HG02943 (cell line): ENCODE data around the gene FYTTD1.

Source experiments
- ATAC-seq: cut with Tn5 transposase; IDR thresholded peaks from one replicate; pipeline ENCODE4 v1.9.1; 2021; ENCODE audit warnings: mild to moderate bottlenecking, low read depth, moderate library complexity; ENCODE audit not compliant: unreplicated experiment

FYTTD1 gene

DNA sequence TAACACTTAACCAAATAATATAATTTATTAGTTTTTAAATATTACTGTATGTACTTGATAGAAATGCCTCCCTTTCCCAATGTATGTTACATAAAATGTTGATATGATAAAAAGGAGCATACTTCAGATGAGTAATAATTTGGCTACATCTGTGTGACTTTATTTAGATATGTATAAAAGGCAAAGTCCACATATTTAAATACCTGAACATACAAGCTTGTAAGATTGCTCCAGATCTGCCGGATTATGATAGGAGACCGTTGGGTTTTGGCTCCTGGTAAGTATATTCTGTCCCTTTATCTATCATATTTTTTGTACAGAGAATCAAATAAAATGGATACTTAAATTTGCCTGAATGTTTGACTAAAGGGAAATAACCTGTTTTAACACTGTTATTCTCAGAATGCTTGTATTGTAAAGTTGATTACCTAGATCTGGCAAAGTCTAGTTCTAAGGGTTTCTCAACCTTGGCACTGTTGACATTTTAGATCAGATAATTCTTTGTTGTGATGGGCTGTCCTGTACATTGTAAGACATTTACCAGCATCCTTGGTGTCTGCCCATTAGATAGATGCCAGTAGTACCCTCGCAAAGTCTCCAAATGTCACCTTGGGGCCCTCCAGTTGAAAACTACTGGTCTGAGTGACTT lies 79.8 kb downstream of the FYTTD1 start:
- no peak for ATAC-seq

DNA sequence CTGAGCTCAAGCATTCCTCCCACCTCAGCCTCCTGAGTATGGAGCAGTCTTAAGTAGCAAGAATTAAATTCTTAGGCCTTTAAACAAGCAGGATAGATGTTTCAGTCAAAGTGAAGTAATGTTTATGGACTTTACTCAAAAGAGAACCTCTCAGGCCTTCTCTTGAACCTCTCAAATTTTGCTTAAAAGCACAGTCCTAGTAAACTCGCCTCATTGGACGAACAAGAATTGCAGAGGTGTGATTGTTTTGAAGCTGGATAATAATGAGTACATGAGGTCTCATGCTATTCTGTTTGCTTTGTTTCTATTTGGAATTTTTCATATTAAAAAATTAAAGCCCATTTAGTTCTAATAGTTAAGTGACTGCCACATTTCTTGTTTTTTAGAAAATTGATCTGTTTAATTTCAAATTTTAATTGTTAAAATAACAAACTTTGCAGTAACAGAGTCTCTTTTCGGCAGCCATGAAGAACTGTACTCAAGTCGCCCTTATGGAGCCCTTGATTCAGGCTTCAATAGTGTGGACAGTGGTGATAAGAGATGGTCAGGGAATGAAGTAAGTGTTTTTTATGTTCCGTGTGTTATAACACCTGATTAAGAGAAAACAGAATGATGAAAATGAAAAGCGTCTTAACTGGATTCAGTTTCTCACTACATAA lies 80.8 kb downstream of the FYTTD1 start:
- ATAC-seq, result no peak

DNA sequence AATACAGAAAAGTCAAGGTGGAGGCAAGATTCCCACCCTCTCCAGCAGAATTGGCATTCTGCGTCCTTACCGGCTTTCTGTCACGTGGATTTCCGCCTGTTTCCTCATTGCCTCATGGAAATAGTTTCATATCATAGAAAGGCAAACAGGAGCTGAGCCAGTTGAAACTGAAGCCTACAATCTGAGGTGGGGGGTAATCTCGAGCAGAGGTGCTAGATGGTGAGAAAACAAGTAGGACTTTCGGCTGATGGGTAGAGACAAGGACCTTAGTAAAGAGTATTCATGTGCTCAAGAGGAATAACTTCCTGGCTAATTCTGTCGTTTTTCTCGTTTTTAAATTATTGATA lies 81.3 kb downstream of the FYTTD1 start:
- ATAC-seq, result no peak

DNA sequence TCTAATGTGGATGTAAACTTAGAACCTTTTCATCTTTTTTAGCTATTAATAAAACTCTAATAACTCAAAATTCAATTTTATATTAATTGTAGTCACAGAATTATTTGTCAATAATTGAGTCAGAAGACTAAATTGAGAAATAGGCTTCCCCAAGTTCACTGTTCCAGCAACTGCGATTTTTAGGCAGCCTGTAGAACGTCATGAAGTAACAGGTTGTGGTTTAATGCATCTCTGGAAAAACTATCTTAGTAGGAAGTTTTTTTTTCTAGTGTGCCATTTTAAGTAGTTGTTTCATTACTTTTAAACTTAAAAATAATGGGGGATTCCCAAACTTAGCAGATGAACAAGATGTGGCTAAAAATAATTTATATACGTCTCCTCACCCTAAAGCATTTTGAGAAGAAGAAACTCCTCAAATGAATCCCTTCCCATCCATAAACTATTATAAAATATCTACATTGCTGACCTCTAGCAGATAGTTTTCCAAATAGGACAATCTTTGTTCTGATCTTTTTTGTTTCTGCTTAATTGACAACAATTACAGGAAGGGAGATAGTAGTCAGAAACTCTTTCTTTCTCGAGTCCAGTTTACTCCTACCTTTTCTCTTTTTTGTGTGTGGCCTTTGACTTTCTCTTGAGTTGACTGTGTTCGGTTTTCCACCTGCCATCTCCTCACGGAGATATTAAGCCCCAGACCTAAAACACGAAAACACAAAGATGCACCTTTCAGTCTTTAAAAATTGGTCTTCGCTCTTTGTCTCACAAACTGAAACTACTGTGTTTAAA lies 84.4 kb downstream of the FYTTD1 start:
- no peak for ATAC-seq

DNA sequence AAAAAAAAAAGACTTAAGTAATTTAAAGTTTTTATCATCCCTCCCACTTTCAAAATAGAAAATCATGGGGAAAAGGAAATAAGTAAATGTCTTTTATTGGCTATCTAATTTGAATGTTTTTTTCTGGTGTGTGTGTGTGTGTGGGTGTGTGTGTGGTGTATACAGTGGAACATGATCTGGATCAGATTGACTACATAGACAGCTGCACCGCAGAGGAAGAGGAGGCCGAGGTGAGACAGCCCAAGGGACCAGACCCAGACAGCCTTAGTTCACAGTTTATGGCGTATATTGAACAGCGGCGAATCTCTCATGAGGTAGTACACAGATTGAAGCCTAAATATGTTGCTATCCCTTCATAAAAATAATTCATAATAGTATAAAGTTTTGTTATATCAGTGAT lies 85.8 kb downstream of the FYTTD1 start:
- no peak for ATAC-seq

DNA sequence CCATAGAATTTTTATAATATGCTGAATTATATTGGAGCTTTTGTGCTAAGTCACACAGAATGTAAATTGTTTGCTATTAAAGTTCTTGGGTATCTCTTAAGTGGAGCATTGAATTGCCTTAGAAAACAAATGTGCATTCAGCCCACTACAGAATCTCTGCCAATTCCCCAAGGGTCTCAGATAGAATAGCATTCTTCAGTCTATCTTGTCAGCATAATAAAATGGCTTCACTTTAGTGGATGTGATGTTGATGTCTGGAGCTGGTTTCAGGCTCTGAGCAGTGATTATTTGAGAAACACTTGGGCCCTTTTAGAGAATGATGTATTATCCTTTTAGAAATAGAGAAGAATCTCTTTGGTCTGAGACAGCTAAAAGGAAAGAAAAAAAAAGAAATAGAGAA lies 86.6 kb downstream of the FYTTD1 start:
- no peak for ATAC-seq
